IPS-18a (cell line): ENCODE results near the gene LONP2.
"Not testable (repeated sequence)": the region's sequence is repeated elsewhere in the genome, so short reads cannot be mapped to it uniquely, and the experiment has no call there.

Source experiments
- H3K27ac ChIP-seq: one replicate; pipeline ENCODE4 v1.5.1; 2013; ENCODE audit warnings: low read length
- H3K27me3 ChIP-seq: one replicate; pipeline ENCODE4 v1.6.1; 2013; ENCODE audit warnings: mild to moderate bottlenecking, low read length; ENCODE audit not compliant: control insufficient read depth, insufficient read depth
- H3K36me3 ChIP-seq: one replicate; pipeline ENCODE4 v1.6.1; 2013; ENCODE audit warnings: low read depth, low read length; ENCODE audit not compliant: control insufficient read depth
- H3K4me1 ChIP-seq: one replicate; pipeline ENCODE4 v1.6.1; 2013; ENCODE audit warnings: low read depth, low read length; ENCODE audit not compliant: control insufficient read depth
- H3K4me3 ChIP-seq: one replicate; pipeline ENCODE4 v1.5.1; 2013; ENCODE audit warnings: low read length
- H3K9ac ChIP-seq: one replicate; pipeline ENCODE4 v1.6.1; 2013; ENCODE audit warnings: mild to moderate bottlenecking, low read length, moderate library complexity
- H3K9me3 ChIP-seq: one replicate; pipeline ENCODE4 v1.6.1; 2013; ENCODE audit warnings: low read depth, low read length; ENCODE audit not compliant: control insufficient read depth

Gene LONP2

DNA sequence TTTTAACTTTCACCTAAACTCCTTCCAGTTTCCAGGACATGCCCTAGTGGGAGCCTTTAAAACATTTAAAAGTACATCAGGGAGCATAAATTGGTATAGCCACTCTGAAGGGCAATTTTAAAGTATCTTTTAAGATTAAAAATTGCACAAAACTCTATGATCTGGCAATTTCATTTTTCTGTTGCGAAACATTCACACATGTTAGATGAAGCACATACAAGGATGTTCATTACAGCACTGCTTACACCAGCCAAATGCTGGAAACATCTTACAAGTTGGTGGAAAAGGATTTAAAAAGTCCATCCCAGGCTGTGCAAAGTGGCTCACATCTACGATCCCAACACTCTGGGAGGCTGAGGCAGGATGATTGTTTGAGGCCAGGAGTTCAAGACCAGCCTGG lies 26.4 kb upstream of the LONP2 start:
- Histone ChIP-seq H3K9me3 (no peaks in the 10 kb centered on the region), H3K27me3 (no peaks in the 10 kb centered on the region), H3K9ac (no peak overlapping the region), H3K36me3 (no peaks in the 10 kb centered on the region), H3K4me3 (no peak overlapping the region), H3K27ac (no peak overlapping the region), H3K4me1 (no peaks in the 10 kb centered on the region)

DNA sequence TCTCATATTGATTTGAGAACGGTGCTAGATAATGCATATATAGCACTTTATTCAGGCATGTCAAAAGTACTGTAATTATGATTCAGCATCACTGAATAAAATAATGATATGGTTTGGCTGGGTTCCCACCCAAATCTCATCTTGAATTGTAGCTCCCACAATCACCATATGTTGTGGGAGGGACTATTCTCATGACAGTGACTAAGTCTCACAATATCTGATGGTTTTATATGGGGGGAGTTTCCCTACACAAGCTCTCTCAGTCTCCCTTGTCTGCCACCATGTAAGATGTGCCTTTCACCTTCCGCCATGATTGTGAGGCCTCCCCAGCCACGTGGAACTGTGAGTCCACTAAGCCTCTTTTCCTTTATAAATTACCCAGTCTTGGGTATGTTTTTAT lies 25.6 kb upstream of the LONP2 start:
- no peak overlapping the region for H3K4me3 ChIP-seq
- no peak overlapping the region for H3K27ac ChIP-seq
- no peaks in the 10 kb centered on the region for H3K9me3 ChIP-seq
- H3K27me3 ChIP-seq = no peaks in the 10 kb centered on the region
- H3K36me3 ChIP-seq = no peaks in the 10 kb centered on the region
- no peak overlapping the region for H3K9ac ChIP-seq
- H3K4me1 ChIP-seq = no peaks in the 10 kb centered on the region

DNA sequence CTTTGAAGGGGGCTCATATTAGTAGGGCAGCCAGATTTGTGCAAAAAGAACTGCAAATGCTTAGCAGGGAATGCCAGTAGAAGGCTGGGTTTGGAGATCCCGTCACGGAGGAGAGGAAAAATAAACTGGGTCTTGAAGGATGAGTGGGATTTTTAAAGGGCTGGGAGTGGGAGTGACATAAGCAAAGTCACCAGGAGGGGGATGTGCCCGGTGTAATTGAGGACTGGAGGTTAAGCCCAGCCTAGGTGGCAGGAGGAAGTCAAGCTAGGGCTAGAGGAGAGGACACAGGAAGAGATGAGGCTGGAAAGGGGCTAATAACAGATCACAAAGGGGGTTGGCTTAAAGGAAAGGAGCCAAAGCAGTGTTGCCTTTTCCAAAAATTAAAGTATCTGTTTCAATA lies 23.2 kb upstream of the LONP2 start:
- Histone ChIP-seq H3K4me3 (no peak overlapping the region), H3K4me1 (no peaks in the 10 kb centered on the region), H3K36me3 (no peaks in the 10 kb centered on the region), H3K9ac (no peak overlapping the region), H3K27me3 (no peaks in the 10 kb centered on the region), H3K9me3 (no peaks in the 10 kb centered on the region), H3K27ac (no peak overlapping the region)

DNA sequence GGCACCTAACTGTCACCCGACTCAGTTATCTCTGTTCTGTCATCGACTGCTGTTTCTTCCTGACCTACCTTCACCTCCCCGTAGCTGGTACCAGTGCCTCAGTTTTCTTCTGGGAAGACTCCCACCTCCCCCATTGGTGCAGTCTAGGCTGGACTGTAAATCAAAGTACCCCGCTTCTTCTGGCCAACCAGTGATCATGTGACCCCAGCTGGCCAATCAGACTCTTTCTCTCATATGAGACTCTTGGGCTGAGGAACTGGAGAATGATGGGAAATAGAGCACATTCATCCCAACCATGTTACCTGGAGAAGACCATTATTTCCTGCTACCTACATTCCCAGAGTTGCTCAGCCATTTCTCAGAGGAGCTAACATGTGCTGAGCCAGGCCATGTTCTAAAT lies 20.6 kb upstream of the LONP2 start:
- H3K4me1 ChIP-seq = no peaks in the 10 kb centered on the region
- no peaks in the 10 kb centered on the region for H3K36me3 ChIP-seq
- H3K9me3 ChIP-seq = no peaks in the 10 kb centered on the region
- no peak overlapping the region for H3K9ac ChIP-seq
- no peak overlapping the region for H3K4me3 ChIP-seq
- no peak overlapping the region for H3K27ac ChIP-seq
- no peaks in the 10 kb centered on the region for H3K27me3 ChIP-seq

DNA sequence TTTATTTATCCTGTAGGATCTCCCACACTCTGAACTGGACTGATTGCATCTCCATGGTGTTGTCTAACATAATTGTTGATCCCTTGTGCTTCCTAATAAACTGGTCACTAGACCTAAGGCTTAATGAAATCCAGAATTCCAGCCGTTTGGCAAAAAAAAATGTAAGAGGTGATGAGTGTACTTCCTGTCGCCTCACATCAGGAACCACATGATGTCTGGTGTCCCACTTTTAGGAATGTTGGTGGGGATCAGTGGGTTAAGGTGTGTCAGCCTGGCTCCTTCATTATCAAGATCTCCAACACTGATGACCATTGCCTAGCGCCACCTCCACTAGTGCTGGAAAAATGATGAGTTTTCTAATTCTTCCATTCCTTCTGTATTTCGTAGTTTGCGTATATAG lies 18.6 kb upstream of the LONP2 start:
- Histone ChIP-seq H3K4me1 (no peaks in the 10 kb centered on the region), H3K4me3 (no peak overlapping the region), H3K9ac (no peak overlapping the region), H3K36me3 (no peaks in the 10 kb centered on the region), H3K9me3 (no peaks in the 10 kb centered on the region), H3K27me3 (no peaks in the 10 kb centered on the region), H3K27ac (no peak overlapping the region)

DNA sequence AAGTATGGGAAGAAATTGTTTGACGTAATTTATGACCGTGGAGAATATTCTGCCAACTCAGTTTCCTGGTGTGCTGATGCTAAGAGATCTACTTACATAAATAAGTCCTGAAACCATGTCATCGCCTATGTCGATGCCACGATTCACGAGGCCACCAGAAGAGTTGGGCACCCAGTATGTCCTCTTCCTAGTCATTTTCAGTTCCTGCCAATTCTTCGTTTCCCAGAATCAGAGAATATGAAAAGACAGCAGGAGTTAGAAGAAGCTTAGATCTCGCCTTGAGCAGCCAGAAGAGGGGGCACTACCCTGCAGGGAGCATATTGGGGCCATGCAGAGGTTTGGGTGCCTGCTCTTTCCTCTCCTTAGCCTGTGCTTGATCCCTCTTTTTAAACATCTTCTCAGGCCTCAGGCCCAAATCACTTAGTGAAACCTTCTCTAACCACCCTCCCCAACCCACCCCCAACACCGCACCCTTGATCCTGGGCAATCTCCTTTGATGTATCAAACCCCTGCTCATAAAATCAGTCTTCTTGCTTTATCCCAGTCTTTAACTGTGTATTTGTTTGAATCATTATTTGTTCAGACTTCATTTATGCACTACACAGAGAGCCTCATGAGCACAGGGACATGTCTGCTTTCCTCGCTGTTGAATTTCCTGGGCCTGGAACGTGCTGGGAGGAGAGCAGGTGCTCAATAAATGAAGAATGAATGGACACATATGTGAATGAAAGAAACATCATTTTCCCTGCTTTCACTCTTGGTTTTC lies 12.2 kb upstream of the LONP2 start:
- H3K9ac ChIP-seq = no peak overlapping the region
- no peaks in the 10 kb centered on the region for H3K4me1 ChIP-seq
- H3K4me3 ChIP-seq = no peak overlapping the region
- no peaks in the 10 kb centered on the region for H3K9me3 ChIP-seq
- H3K27me3 ChIP-seq = no peaks in the 10 kb centered on the region
- no peaks in the 10 kb centered on the region for H3K36me3 ChIP-seq
- H3K27ac ChIP-seq = no peak overlapping the region

DNA sequence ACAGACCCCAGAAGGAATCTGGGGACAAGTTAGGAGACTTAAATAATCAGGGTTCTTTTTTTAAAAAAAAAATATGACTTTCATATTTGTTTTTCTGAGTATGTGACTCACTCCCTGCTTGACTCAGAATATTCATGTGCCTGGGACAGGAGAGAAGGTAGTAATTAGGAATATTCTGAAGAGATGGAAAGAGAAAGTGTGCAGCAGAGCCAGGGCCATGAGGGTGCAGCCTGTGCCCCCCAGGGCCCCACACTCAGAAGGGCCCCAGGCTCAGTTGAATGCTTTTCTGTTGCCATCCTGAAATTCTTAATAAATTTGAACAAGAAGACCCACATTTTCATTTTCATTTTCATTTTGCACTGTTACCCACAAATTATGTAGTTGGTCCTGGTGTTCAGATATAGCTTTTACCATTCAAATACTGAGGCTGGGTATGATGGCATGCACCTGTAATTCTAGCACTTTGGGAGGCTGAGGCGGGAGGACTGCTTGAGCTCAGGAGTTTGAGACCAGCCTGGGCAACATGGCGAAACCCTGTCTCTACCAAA lies 11.5 kb upstream of the LONP2 start:
- H3K36me3 ChIP-seq = no peaks in the 10 kb centered on the region
- no peak overlapping the region for H3K4me3 ChIP-seq
- H3K9ac ChIP-seq = no peak overlapping the region
- H3K4me1 ChIP-seq = no peaks in the 10 kb centered on the region
- H3K9me3 ChIP-seq = no peaks in the 10 kb centered on the region
- H3K27ac ChIP-seq = no peak overlapping the region
- H3K27me3 ChIP-seq = no peaks in the 10 kb centered on the region

DNA sequence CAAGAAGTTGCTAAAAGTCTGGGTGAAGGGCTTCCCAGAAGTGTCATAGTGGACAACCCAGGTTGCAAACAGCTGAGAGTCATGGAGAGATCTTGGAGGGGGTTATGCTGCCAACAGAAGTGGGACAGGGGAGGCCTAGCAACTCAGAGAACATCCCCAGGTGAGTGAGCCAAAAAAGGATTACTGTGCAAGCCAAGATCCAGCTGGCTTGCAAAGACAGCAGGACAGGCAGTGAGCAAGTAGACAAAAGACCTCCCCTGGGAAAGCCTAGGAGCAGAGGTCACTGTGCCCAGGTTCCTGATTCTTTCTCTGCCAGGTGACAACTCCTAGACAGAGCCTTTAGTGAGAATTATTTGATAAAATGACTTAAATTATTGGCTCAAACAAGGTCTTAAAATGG lies 9.5 kb upstream of the LONP2 start:
- Histone ChIP-seq H3K9ac (no peak overlapping the region), H3K27ac (no peak overlapping the region), H3K36me3 (no peaks in the 10 kb centered on the region), H3K9me3 (no peaks in the 10 kb centered on the region), H3K4me1 (no peaks in the 10 kb centered on the region), H3K4me3 (no peak overlapping the region), H3K27me3 (no peaks in the 10 kb centered on the region)

DNA sequence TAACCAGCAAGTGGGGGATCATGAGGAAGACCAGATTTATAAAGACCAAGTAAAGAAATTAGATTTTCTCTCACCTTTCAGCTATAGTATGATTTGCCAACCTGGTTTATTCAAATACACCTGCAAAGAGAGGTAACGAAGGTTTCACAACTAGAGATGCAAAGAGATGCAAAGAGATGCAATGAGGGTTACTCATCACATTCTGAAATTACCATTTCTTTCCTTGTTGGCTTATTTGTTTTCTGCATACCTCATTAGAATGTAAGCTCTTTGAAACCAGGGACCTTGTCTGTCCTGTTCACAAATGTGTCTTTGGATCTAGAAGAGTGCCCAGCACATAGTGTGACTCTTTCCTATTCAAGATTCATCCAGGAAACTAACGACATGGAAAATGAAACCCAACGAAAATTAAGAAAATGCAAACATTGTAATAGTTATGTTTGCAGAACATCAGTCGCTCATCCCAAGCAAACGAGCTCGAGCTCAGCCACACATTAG lies 9.0 kb upstream of the LONP2 start:
- Histone ChIP-seq H3K27ac (no peak overlapping the region), H3K36me3 (no peaks in the 10 kb centered on the region), H3K4me3 (no peak overlapping the region), H3K4me1 (no peaks in the 10 kb centered on the region), H3K9me3 (no peaks in the 10 kb centered on the region), H3K27me3 (no peaks in the 10 kb centered on the region), H3K9ac (no peak overlapping the region)

DNA sequence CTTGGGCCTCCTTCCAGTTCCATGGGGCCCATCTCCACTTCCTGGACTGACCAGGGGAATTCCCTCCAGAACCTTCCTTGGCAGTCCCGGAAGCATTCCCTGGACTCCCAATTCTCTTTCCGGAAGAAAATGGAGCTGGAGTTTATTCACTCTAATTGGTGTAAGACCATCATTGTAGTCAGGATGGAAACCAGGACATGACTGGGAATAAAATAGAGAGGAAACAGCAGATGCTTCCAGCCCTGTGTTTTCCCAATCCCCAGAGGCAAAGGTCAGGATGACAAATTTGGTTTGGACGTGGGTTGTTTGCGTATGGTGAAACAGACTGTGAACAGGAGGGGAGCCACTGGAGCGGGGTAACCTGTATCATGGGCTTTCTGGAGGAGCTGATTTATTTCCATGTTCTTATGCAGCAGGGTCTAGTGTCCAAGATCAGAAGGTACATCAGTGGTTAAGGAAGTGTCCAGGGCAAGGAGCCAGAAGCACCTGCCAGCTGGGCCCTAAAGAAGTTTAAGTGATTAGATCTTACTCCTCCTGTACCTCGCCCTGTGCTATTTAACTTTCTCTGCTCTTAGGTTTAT lies 8.5 kb upstream of the LONP2 start:
- Histone ChIP-seq H3K4me3 (no peak overlapping the region), H3K9ac (no peak overlapping the region), H3K9me3 (no peaks in the 10 kb centered on the region), H3K27ac (no peak overlapping the region), H3K36me3 (no peaks in the 10 kb centered on the region), H3K4me1 (no peaks in the 10 kb centered on the region), H3K27me3 (no peaks in the 10 kb centered on the region)

DNA sequence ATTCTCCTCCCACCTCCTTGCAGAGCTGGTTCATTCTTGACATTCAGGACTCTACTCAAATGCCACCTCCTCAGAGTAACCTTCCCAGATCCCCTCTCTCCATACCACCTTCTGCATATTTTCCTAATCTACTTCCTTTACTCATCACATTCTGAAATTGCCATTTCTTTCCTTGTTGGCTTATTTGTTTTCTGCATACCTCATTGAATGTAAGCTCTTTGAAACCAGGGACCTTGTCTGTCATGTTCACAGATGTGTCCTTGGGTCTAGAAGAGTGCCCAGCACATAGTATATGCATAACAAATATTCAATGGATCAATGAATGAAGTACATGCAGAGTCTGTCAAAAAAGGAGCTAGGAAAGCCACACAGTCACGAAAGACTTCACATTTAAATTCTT lies 7.8 kb upstream of the LONP2 start:
- no peaks in the 10 kb centered on the region for H3K9me3 ChIP-seq
- H3K4me3 ChIP-seq = no peak overlapping the region
- no peak overlapping the region for H3K9ac ChIP-seq
- H3K36me3 ChIP-seq = no peaks in the 10 kb centered on the region
- H3K27ac ChIP-seq = no peak overlapping the region
- H3K27me3 ChIP-seq = no peaks in the 10 kb centered on the region
- no peaks in the 10 kb centered on the region for H3K4me1 ChIP-seq

DNA sequence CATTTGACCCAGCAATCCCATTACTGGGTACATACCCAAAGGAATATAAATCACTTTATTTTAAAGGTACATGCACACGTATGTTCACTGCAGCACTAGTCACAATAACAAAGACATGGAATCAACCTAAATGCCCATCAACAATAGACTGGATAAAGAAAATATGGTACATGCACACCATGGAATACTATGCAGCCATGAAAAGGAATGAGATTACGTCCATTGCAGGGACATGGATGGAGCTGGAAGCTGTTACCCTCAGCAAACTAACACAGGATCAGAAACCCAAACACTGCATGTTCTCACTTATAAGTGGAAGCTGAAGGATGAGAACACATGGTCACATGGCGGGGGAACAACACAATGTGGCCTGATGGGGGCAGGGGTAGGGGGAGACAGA lies 4.0 kb upstream of the LONP2 start:
- not testable (repeated sequence) for H3K27ac ChIP-seq, H3K27me3 ChIP-seq, H3K9ac ChIP-seq, H3K4me1 ChIP-seq, H3K4me3 ChIP-seq, H3K9me3 ChIP-seq, H3K36me3 ChIP-seq
